K562 (cell line): ENCODE results near the gene NUDT9. TPM values are rescaled to one million over a fixed set of nuclear protein-coding genes. Genes with fewer than 3 reads are reported as not detected.

Experiments
- GABPB1 ChIP-seq: sonication (generic); formaldehyde crosslinking; IDR thresholded peaks from 2 replicates; pipeline ENCODE4 v1.8.0; 2022; ENCODE audit warnings: mild to moderate bottlenecking, missing genetic modification reagents
- GTF2F1 ChIP-seq: IDR thresholded peaks from 2 replicates; pipeline ENCODE4 v1.6.1; 2011; ENCODE audit warnings: low read depth, low read length, improper control_type of control experiment
- HDAC1 ChIP-seq, 2 experiments: fragments of 450-650 bp; IDR thresholded peaks; 2 replicates each; pipeline ENCODE4 v1.6.1; 2016 to 2017; ENCODE audit warnings: inconsistent platforms in 1 of 2, mild to moderate bottlenecking in 1 of 2, moderate library complexity in 1 of 2
- HMGN3 ChIP-seq: IDR thresholded peaks from 2 replicates; pipeline ENCODE4 v1.6.1; 2011; ENCODE audit warnings: borderline replicate concordance, low read depth, mild to moderate bottlenecking, mixed read lengths, low read length; ENCODE audit not compliant: insufficient read length; ENCODE audit errors: extremely low read depth
- JUND ChIP-seq, 2 experiments: IDR thresholded peaks; 2 replicates in 1 of 2; 3 replicates in 1 of 2; pipeline ENCODE4 v1.6.1; 2011; ENCODE audit warnings: borderline replicate concordance in 2 of 2, low read depth in 2 of 2, low read length in 2 of 2, improper control_type of control experiment in 1 of 2, missing biosample characterization in 1 of 2, missing genetic modification characterization in 1 of 2, missing genetic modification reagents in 1 of 2
- KDM1A ChIP-seq, 2 experiments: fragments of 450-650 bp; IDR thresholded peaks; 2 replicates each; pipeline ENCODE4 v1.6.1; 2016; ENCODE audit warnings: mild to moderate bottlenecking in 2 of 2
- LARP7 ChIP-seq: fragments of 450-650 bp; IDR thresholded peaks from 2 replicates; pipeline ENCODE4 v1.6.1; 2016
- MNT ChIP-seq, 2 experiments: fragments of 450-650 bp; conservative IDR thresholded peaks; 2 replicates each; pipeline ENCODE4 v1.6.1; 2017; ENCODE audit warnings: mild to moderate bottlenecking in 2 of 2, moderate library complexity in 2 of 2
- MYBL2 ChIP-seq, 2 experiments: fragments of 450-650 bp in 1 of 2; sonication (generic) in 1 of 2; formaldehyde crosslinking in 1 of 2; IDR thresholded peaks; 2 replicates each; pipeline versions ENCODE4 v1.6.1 to v1.8.1; 2017 to 2022; ENCODE audit warnings: borderline replicate concordance in 1 of 2, inconsistent platforms in 1 of 2, low read depth in 1 of 2, mild to moderate bottlenecking in 1 of 2, missing genetic modification reagents in 1 of 2, moderate library complexity in 1 of 2
- NR4A1 ChIP-seq, 2 experiments: fragments of 250-450 bp in 1 of 2; fragments of 450-650 bp in 1 of 2; sonication (Bioruptor Pico) in 1 of 2; IDR thresholded peaks; 2 replicates each; pipeline versions ENCODE4 v1.4.0 to v1.6.1; 2016 to 2020; ENCODE audit warnings: mild to moderate bottlenecking in 2 of 2, missing compliant biosample characterization in 1 of 2, missing genetic modification characterization in 1 of 2, moderate library complexity in 1 of 2
- PHF8 ChIP-seq: fragments of 200-600 bp; sonication (generic); IDR thresholded peaks from 2 replicates; pipeline ENCODE4 v1.6.1; 2012; ENCODE audit warnings: mixed run types, mild to moderate bottlenecking, inconsistent platforms, low read length, moderate library complexity, borderline replicate concordance
- POLR2G ChIP-seq: fragments of 200-400 bp; formaldehyde crosslinking; IDR thresholded peaks from 2 replicates; pipeline ENCODE4 v1.6.1; 2017; ENCODE audit warnings: low read depth, mild to moderate bottlenecking, antibody characterized with exemption, low read length, moderate library complexity
- TOE1 ChIP-seq, 2 experiments: fragments of 450-650 bp in 1 of 2; sonication (generic) in 1 of 2; formaldehyde crosslinking in 1 of 2; IDR thresholded peaks; 2 replicates each; pipeline versions ENCODE4 v1.7.1 to v1.8.0; 2016 to 2022; ENCODE audit warnings: borderline replicate concordance in 2 of 2, mild to moderate bottlenecking in 2 of 2, antibody characterized with exemption in 1 of 2, inconsistent platforms in 1 of 2, low read depth in 1 of 2, missing genetic modification reagents in 1 of 2, moderate library complexity in 1 of 2
- polyA plus RNA-seq, 8 experiments: library from polyadenylated mRNA; depleted of rRNA in 4 of 8; stranded (reverse) in 5 of 8; unstranded in 3 of 8; fragments of >200 nt; fragmentation: Nextera tagmentation in 2 of 8; fragmentation: Illumina TruSeq in 1 of 8; extraction: Ambion mirVana in 2 of 8; extraction: Trizol in 1 of 8; gene quantifications; 2 replicates each; pipeline versions ENCODE4 v1.2.1 to v1.2.3, GENCODE V29; 2011 to 2014; ENCODE audit warnings: inconsistent platforms in 1 of 8, missing spikeins in 1 of 8
- total RNA-seq, 7 experiments: library from RNA; depleted of rRNA in 6 of 7; stranded (reverse); fragments of >200 nt in 6 of 7; fragmentation: Illumina TruSeq in 2 of 7; extraction: Trizol in 2 of 7; gene quantifications; 2 replicates each; pipeline versions ENCODE4 v1.2.1 to v1.2.3, GENCODE V29; 2011 to 2021; ENCODE audit warnings: low replicate concordance in 1 of 7
- TF ChIP-seq, protein P1 (sequence below): fragments of 450-650 bp; conservative IDR thresholded peaks from 2 replicates; pipeline ENCODE4 v1.6.1; 2016; ENCODE audit warnings: missing genetic modification characterization, low read depth, mild to moderate bottlenecking, missing compliant biosample characterization, moderate library complexity
- TF ChIP-seq, protein P2 (sequence below): fragments of 250-450 bp; sonication (Bioruptor Pico); IDR thresholded peaks from 2 replicates; pipeline ENCODE4 v1.9.0; 2021; ENCODE audit warnings: mild to moderate bottlenecking, inconsistent platforms

The NUDT9 gene
- total and polyA plus RNA-seq, 9 of the 15 experiments (the other 6 are each of a cell fraction or from before 2014, with no cell fraction given), result 8.5 to 20.8 (median 18.0) TPM

DNA sequence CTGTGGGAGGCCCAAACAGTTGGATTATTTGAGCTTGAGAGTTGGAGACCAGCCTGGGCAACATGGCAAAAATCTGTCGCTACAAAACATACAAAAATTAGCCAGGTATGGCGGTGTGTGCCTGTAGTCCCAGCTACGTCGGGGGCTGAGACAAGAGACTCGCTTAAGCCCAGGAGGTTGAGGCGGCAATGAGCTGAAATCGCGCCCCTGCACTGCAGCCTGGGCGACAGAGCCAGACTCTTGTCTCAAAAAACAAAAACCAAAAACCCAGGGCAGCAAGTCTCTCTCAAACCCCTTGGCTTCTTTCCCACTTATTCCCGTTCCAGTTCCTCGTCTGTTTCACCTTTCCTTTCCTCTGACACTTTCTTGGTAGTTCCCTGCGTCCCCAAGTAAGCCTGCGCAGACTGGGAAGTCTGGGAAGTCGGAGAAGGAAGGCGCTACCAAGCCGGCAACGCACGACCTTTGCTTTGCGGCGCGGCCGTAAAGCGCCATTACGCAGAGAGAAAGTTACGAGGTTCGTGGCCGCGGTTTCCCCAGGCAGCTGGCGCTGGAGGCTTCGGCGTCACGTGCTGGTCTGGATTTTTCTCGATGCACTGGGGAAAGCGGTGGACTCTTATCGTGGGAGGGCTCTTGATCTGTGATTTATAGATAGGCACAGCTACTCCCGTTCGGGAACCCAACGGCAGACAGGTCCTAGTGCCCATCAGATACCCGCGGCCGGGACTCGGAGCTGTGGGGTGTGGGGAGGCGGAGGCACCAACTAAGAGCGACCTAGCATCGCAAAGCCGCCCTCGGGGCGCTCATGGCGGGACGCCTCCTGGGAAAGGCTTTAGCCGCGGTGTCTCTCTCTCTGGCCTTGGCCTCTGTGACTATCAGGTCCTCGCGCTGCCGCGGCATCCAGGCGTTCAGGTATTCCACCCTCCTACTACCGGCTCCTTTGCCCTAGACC lies at the start of gene NUDT9 (continued):
- TF ChIP-seq TOE1 (IDR thresholded peaks at IDR 0.05; ENCODE audit: borderline replicate concordance) (peak; percentile 96), TOE1 (CRISPR knock-in tag; IDR thresholded peaks at IDR 0.05; ENCODE audit: borderline replicate concordance, low read depth) (no peak), MYBL2 (IDR thresholded peaks at IDR 0.05; ENCODE audit: low read depth) (no peak), MYBL2 (CRISPR knock-in tag; IDR thresholded peaks at IDR 0.05; ENCODE audit: borderline replicate concordance) (no peak), HDAC1 (IDR thresholded peaks at IDR 0.05) (peak in 1 of 2 experiments; percentile 83; a peak in 2 of 4 replicates), GTF2F1 (0 out of 2 replicates have a peak, but pooled peaks have one; percentile 45), LARP7 (peak; percentile 27; the same call in 1 of the 2 replicates), HMGN3 (peak; percentile 80), PHF8 (peak; percentile 93), JUND (IDR thresholded peaks at IDR 0.05; ENCODE audit: borderline replicate concordance, low read depth, low read length) (peak; percentile 47; the same call in 1 of the 2 replicates), JUND (tag; IDR thresholded peaks at IDR 0.05; ENCODE audit: borderline replicate concordance, low read depth, low read length) (peak; percentile 28; the same call in 1 of the 3 replicates), MNT (conservative IDR thresholded peaks at IDR 0.05) (peak; percentile 75 to 89), NR4A1 (CRISPR knock-in tag; IDR thresholded peaks at IDR 0.05) (no peak), NR4A1 (tag; IDR thresholded peaks at IDR 0.05) (peak; percentile 74), POLR2G (peak; percentile 89), KDM1A (IDR thresholded peaks at IDR 0.05) (peak; percentile 83 to 89), GABPB1 (CRISPR knock-in tag) (peak; percentile 70)
- TF ChIP-seq, protein P1, sequence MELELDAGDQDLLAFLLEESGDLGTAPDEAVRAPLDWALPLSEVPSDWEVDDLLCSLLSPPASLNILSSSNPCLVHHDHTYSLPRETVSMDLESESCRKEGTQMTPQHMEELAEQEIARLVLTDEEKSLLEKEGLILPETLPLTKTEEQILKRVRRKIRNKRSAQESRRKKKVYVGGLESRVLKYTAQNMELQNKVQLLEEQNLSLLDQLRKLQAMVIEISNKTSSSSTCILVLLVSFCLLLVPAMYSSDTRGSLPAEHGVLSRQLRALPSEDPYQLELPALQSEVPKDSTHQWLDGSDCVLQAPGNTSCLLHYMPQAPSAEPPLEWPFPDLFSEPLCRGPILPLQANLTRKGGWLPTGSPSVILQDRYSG (tag), result peak; percentile 53; the same call in 1 of the 2 replicates
- TF ChIP-seq, protein P2, sequence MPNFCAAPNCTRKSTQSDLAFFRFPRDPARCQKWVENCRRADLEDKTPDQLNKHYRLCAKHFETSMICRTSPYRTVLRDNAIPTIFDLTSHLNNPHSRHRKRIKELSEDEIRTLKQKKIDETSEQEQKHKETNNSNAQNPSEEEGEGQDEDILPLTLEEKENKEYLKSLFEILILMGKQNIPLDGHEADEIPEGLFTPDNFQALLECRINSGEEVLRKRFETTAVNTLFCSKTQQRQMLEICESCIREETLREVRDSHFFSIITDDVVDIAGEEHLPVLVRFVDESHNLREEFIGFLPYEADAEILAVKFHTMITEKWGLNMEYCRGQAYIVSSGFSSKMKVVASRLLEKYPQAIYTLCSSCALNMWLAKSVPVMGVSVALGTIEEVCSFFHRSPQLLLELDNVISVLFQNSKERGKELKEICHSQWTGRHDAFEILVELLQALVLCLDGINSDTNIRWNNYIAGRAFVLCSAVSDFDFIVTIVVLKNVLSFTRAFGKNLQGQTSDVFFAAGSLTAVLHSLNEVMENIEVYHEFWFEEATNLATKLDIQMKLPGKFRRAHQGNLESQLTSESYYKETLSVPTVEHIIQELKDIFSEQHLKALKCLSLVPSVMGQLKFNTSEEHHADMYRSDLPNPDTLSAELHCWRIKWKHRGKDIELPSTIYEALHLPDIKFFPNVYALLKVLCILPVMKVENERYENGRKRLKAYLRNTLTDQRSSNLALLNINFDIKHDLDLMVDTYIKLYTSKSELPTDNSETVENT (CRISPR knock-in tag), result peak; percentile 7; the same call in 1 of the 2 replicates
